Measurements from ENCODE around the gene NPW.
"Not testable (repeated sequence)": the region's sequence is repeated elsewhere in the genome, so short reads cannot be mapped to it uniquely, and the experiment has no call there.

Gene NPW

DNA sequence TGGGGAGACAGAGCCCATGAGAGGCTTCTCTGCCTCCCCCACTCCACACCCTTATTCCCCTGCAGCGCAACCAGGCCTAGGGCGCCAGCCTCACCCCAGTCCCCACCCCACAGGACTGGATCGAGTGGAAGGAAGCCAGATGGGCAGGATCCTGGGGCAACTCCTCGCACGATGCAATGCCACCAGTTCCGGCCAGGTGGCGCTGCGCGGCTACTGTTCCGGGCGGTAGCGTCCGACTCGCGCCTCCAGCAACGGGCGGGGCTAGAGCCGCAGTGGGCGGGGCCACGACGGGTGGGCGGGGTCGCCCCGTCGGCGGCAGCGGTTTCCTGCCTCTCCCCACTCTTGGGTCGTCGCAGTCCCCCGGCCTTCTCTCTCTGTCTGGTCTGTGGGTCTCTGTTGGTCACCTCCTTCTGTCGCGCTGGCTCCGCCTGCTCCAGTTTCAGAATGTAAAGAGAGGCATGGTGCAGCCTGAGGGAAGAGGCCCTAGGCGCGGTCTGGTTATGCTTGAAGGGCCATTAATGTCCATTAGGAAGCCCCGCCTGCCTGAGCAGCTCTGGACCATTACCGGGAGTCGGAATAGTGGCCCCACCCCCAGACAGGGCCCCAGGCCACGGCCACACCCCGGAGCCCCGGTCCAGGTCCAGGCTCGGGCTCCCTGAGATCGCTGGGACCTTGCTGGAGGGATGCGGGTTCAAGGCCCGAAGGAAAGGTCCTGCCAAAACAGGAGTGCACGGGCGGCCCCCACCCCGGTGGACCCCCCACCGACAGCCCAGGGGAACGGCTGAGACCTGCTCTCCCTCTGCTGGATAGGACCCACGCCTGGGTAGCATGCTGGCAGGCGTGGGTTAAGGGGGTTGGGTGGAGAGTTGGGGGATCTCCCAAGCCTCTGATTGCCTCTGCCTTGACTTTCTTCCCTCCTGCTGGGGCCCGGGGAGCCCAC lies 3.8 kb downstream of the NPW start:
- DNase-seq, result peak; percentile 67

DNA sequence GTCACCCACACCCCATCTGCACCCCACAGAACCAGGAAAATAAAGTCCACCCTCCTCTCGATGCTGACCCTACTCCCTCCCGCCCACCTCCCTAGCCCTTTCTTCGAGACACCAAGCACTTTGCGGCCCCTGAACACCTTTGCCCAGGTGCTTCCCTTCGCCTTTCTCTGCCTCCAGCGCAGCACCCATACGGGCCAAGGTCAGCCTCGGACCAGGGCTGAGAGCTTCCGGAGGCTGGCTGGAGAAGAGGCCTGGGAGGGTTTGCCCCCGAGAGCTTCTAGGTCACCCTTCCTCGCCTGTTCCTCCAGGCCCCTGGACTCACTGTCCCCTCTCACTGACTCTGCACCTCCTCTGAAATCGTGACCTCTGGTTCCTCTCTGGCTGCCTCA lies 4.4 kb downstream of the NPW start:
- no peak for DNase-seq

DNA sequence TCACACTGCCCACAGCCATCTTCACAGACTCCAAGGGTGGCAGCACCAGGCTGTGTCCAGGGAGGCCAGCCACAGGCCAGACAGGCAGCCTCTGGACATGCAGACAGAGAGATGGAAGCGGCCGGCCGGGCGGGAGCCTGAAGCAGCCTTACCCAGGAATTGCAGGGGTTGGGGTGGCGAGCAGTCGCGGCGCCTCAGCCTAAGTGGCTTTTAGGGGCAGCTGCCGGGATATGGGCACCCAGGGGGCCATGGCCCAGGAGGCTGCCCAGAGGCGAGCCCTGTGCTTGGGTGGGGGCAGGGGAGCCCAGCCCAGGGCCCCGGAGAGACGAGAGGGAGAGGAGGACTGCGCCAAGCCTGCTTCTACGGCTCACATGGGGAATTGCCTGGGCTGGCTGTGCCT lies 5.7 kb downstream of the NPW start:
- no peak for DNase-seq

DNA sequence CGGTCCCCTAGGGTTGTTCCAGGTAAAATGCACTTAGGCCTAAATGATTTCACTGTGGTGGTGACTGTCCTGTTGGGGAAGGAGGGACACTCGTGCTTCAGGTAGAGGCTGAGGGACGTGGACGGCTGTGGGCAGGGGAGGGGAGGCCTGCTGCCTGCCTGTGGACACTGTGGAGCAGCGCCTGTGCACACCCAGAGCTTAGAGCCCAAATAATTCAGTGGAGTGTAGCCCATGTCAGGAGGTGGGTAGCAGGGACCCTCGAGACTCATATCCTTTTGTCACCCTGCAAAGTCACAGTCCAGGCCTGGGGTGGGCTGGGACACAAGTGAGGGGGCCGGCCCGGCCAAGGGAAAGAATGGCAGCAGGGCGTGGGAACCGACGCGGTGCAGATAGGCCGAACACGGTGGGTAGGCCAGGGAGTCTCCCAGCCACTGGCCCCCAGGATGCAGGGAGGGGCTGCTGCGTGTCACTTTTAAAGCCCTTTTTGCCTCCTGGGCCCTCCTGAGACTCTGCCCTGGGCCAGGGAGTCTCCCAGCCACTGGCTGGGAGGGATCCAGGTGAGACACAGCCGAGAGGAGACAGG lies 6.4 kb downstream of the NPW start:
- no peak for DNase-seq

DNA sequence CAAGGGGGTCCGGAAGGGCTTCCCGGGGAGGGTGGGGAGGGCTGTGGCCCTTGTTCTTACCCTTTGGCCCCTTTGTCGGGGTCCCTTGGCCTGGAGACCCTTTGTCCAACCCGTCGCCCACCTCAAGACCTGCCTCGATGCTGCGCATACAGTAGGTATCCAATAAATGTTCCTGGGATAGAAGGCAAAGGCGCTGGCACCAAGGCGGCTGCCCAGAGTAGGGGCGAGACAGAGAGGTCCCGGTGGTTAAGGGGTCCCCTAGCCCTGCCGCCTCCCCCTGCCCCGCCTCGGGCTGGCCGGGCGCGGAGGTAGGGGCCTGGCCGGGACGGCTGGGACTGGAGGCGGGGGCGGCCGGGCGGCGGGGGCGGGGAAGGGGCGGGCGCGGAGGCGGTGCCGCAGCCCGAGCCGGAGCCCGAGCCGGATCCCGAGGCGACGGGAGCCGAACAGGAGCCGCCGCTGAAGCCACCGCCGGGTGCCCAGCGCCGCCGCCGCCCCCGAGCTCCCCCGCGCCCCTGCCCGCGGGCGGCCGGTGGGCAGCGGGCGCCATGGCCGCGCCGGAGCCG lies 7.0 kb downstream of the NPW start, which contains the start of gene NHERF2:
TSS of gene NHERF2 (plus strand) at position 442 of the 563 bp plus-strand sequence. CDS start at position 546, 104 bp downstream.
- no peak for DNase-seq

DNA sequence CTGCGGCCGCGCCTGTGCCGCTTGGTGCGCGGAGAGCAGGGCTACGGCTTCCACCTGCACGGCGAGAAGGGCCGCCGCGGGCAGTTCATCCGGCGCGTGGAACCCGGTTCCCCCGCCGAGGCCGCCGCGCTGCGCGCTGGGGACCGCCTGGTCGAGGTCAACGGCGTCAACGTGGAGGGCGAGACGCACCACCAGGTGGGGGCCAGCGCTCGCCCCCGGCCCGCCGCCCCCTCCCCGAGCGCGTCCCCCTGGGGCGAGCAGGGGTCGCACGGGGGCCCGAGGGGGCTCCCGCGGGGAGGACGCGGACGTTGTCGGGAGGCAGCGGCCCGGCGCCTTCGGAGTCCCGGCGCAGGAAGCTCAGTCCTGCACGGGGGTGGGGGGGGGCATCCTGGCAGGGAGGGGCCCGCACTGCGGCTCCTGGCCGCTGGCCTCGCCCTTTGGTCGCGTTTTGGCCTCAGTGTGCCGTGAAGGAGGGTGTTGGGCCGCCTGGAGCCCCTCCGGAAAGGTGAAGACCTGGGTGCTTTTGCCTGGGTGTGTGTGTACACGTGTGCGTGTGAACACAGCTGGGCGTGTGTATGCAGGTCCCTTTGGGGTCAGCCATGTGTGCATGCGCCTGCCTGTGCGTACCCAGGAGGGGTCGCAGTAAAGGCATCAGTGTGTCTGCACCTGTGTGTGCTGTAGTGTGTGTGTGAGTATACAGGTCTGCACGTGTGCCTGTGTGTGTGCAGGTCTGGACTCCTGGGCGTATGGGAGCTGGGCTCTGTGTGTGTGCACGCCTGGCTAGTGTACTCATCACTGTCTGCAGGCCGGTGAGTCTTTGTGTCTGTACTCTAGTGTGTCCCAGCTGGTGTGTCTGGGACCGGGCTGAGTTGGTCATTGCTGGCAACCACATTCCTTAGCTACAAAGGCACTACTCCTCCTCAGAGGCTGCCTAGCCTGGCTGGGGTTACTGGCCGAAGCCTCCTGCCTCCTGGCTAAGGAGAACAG lies 7.7 kb downstream of the NPW start:
- no peak for DNase-seq

DNA sequence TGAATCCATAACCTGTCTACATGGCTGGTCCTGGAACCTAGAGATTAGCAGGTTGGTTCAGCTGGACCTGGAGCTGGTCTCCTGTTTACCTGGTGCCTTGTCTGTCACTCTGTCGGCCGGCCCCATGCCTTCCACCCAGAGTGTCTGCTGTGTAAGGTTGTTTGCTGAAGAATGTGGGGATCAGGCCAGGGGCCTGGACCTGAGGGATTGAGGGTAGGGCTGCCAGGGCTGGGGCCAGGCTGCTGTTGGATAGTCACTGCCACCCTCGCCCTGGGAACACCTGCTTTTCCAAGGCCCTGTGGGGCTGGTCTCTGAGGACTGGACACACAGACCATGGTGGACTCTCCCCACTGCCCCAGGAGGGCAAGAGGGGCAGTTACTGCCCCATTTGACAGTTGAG lies 8.6 kb downstream of the NPW start:
- DNase-seq, result no peak

DNA sequence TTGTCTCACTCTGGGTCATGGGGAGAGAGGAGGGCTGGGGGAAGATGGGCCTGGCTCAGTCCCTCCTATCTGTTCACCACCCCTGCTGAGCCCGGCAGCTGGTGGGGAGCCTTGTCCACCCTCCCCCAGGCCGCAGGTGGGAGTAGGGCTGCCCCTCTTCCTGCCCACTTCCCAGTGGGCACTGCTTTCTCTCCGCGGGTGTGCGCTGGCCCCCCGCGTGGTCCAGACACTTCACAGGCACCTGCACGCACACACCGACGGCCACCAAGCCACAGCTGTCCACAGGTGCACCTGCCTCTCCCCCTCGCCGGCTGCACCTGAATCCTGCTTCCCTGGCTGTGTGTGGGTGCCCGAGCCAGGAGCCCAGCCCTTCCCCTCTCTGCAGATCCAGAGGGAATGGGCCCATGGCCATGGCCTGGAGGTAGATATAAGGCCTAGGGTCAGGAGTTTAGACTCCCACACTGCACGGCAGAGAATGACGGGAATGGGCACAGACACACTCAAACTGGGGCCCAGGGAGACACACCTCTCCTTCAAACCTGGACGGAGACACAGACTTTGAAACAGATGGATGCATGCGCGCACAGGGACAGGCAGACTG lies 9.1 kb downstream of the NPW start:
- DNase-seq, result no peak

DNA sequence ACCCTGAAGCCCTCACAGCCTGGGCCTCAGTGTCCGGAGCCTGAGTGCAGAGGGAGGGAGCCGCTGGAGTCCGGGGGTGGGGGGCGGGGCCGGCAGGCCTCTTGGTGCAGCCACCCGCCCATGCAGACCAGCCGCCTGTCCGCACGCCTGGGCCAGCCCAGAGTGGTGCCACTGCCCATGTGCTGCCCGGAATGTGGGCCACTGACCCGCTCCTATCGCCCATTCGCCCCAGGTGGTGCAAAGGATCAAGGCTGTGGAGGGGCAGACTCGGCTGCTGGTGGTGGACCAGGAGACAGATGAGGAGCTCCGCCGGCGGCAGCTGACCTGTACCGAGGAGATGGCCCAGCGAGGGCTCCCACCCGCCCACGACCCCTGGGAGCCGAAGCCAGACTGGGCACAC lies 9.8 kb downstream of the NPW start:
- no peak for DNase-seq

DNA sequence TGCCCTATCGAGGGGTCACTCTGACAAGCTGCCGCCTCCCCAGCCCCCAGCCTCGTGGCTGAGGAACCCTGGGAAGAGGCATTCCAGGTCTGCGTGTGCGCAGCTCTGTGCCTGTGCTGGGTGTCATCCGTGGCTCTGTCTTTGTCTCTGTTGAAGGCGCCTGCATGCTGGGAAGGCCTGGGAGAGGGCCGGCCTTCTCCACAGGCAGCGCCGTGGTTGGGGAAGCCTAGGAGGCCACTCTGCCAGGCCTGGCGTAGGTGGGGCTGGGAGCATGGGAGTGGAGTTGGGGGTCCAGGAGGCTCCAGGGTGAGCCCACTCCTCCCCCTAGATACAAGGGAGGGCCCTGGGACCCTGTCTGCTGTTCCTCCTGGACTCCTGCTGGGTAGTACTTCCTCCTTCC lies 10.5 kb downstream of the NPW start:
- no peak for DNase-seq

DNA sequence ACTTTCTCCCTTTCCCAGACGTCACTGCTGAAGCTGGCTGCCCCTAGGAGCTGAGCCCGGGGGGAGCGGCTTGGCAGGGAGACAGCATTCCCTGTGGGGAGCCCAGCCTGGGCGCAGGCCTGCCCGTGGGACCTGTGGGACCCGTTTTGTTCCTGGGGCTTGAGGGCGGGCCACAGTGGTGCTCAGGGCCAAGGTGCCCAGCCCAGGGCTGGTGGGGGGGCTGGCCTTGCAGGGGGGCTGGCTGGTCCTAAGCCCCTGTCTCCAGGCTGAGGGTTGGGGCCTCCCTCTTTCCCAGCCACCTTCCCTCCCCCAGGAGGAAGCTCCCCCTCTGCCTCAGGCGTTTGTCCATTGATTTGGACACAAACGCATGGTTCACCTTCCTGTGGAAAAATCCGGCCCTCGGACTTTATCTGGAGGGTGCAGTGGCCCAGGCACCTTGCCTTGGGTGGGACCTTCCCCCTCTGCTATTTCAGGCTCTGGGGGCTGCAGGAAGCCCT lies 11.5 kb downstream of the NPW start:
- no peak for DNase-seq

DNA sequence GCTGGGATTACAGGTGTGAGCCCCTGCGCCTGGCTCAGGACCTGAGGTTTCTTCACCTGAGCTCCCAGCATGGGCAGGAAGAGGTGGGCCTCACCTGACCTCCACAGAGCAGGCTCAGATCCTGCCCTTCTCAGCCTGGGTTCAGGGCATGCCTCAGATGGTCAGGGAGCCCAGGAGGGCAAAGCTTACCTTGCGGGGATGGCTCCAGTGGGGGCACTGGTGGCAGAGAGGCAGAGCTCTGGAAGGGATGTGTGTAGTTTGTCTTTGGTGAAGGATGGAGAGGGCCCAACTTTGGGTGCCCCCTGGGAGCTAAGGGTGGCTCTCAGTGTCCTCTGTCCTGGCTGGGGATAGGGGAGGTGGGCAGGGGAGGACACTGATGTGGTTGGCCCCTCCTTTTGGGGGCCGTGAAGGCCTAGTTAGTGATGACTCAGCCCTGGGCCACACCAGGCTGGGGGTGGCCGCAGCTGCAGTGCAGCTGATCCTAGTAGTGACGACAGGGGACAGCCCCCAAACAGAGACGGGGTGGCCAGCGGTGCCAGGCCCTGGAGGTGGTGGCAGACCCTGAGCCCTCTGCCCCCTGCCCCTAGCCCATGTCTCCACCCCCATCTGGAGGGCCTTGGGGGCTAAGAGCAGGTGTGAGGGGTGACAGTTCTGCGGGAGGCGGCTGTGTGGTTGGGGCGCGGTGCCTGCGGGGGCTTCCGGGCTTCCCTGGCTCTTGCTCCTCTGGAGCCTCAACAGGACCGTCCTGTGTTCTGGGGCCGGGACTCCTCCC lies 12.9 kb downstream of the NPW start:
- DNase-seq, result no peak

DNA sequence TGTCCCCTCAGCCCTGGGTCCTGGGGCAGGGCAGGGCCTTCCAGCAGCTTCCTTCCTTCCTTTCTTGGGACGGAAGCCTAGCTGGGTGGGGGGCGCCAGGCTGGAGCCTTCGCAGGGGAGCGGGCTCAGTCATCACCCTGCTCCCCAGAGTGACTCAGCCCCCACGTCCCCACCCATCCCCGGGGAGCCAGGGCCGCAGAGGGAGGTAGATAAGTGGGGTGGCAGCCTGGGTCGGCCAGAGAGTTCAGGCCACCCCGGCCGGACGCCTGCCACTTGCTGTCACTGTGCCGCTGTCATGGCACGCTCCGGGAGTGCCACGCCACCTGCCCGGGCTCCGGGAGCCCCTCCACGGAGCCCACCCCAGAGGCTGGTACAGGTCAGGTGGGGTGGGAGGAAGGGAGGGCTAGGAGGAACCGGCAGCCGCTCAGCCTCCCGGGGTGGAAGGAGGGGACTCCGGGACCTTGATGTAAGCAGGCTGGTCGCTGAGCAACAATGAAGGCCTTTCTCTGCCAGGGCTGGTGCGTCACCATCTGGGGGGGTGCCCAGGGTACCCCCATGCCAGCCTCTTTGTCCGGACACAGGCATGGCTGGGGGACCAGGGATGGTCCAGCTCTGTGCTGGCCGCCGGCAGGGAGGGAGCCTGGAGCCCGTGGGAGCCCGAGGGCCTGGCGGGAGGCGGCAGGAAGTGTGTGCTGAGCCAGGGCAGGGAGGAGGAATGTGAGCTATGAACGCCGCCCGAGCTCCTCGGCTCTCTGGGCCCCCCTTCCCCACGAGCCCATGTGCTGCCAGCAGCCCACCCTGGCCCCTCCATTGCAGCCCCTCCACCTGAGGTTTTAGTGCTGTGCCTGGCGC lies 13.7 kb downstream of the NPW start:
- DNase-seq, result no peak

DNA sequence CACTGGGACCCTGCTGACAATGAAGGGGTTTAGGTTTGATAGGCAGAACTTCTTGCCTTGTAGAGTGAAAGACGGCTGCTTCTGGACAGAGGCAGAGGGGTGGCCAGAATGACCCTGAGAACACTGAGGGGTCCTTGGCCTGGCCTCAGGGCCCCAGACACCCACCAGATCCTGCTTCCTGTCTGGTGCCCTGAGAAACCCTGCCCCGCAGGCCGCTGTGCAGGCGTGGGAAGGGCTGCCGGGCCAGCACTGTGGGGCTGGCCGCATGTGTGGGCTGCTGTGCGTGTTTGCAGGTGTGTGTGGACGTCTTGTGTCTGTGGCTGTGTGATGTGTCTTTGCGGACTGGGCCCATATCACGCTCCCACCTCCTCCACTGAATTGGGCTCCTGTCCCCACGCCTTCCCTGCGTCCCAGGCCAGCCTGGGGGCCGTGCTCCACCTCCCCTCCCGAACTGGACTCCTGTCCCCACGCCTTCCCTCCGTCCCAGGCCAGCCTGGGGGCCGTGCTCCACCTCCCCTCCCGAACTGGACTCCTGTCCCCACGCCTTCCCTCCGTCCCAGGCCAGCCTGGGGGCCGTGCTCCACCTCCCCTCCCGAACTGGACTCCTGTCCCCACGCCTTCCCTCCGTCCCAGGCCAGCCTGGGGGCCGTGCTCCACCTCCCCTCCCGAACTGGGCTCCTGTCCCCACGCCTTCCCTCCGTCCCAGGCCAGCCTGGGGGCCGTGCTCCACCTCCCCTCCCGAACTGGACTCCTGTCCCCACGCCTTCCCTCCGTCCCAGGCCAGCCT lies 14.5 kb downstream of the NPW start:
- DNase-seq, result not testable (repeated sequence)

DNA sequence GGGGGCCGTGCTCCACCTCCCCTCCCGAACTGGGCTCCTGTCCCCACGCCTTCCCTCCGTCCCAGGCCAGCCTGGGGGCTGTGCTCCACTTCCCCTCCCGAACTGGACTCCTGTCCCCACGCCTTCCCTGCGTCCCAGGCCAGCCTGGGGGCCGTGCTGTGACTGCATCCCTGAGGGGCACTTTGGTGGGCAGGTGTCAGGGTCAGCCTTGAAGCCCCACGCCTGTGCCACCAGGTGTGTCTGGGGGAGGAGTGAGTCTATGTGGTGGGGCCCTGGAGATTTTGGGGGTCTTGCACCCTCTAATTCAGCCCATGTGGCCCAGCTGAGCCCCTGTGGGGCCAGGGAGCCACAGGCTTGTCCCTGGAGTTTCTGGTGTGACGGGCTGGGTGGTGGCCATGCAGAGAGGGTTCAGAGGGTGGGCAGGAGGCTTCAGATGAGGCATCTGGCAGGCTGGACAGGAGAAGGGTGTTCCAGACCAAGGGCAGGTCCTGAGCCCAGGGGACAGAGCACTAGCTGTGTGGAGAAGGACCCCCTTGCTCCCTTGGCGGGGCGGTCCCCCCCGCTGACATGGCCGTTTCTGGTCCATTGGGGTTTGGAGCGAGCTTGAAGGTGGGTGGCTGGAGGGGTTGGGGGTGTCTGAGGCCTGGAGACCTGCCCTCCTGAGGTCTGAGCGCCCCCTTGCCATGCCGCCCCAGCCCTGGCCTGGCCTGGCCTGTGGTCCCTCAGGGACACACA lies 15.3 kb downstream of the NPW start:
- no peak for DNase-seq

DNA sequence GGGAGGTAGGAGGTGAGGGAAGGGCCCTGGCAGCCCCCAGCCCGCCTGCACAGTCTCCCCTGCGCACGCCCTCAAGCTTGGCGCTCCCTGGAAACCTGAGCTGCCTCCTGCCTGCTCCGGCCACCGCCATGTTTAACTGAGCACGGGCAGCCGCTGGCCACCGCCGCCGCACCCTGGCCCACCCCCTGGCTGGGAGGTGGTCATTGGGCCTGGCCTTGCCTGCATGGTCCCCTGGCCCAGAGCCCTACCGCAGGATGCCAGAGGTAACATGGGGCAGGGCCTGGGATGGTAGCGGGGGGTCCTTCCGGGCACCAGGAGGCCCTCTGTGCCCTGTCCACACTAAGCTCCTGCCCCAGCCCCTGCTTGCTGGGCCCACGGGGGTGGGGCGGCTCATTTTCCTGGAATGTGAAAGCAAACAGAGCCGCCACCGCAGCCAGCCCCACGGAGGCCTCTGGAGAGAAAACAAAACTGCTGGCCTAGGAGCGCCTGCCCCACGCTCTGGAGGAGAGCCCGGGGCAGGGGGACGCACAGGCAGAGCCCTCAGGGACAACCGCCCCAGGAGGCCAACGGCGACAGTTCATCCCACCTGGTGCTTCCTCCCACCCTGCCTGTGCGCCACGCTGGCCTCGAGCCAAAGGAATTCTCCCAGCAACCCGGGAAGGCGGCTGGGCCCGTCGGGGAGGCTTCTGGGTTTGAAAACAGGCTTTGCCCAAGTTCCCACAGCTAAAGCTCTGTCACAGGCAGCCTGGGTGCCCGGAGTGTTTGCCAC lies 16.0 kb downstream of the NPW start:
- peak; percentile 31 for DNase-seq

DNA sequence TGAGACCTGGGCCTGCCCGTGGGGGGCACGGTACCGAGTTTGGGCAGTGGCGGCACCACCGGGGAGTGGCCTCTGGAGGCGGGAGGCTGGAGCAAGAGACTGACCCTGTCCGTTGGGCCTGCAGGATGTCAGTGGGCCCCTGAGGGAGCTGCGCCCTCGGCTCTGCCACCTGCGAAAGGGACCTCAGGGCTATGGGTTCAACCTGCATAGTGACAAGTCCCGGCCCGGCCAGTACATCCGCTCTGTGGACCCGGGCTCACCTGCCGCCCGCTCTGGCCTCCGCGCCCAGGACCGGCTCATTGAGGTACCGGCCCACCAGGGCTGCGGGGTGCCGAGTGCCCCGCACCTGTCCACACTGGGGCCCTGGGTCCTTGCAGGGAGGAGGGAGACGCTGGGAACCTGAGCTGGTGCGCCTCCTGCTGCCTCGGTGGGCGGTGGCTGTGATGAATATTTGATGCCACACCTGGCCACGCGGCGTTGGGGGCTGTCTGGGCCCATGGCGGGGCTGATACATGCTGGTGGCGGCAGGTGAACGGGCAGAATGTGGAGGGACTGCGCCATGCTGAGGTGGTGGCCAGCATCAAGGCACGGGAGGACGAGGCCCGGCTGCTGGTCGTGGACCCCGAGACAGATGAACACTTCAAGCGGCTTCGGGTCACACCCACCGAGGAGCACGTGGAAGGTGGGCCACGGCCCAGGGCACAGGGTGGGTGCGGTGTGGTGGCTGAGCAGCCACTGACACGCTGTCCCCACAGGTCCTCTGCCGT lies 16.8 kb downstream of the NPW start:
- DNase-seq, result no peak

Data from DMS153 (cell line).